ENCODE data around the gene RBM34.
"Not testable (repeated sequence)": the region's sequence is repeated elsewhere in the genome, so short reads cannot be mapped to it uniquely, and the experiment has no call there.

RBM34 gene

DNA sequence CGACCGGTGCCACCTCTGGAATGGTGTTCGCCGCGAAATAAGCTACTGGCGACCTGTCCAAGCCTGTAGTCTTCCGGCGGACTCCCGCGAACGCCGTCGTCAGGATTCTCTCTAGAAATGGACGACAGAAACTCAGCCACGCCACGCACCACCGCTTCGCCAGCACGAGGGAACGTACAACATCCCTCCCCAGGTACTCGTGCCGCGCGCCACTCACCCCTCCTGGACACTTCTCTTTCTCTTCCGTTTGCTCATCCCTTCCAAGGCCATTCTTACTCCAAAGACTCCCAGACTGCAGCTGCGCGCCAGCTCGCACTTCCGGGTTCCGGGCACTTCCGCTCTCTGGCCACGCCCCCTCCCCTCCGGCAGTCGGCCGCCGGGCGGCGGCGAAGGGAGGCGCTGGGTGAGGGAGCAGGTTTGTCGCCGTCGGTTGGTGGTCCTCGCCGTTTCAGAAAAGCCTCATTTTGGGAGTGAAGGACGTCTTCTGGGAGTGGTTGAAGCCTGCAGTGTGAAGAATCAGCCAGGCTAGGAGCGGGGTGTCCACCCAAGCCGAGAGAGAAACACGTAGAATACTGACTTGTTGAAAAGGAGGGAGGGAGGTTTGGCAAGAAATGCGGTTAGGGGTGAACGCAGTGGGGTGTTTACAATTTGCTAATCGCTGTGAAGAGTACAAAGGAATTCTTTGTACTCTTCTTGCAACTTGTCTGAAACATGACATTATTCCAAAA lies at the start of gene RBM34:
Gene RBM34, minus strand, starts transcription at position 294 of the 728 bp plus-strand sequence. Its CDS starts 24 bp downstream, at position 270.
- DNase-seq (ENCODE audit: low spot score), result peak; percentile 90
- in situ Hi-C loops (cut with MboI; ENCODE audit: low pct_unique_long_range_greater_than_20kb, low sequenced_read_pairs, unreplicated experiment), result no loop called here
- TF ChIP-seq, protein P1, sequence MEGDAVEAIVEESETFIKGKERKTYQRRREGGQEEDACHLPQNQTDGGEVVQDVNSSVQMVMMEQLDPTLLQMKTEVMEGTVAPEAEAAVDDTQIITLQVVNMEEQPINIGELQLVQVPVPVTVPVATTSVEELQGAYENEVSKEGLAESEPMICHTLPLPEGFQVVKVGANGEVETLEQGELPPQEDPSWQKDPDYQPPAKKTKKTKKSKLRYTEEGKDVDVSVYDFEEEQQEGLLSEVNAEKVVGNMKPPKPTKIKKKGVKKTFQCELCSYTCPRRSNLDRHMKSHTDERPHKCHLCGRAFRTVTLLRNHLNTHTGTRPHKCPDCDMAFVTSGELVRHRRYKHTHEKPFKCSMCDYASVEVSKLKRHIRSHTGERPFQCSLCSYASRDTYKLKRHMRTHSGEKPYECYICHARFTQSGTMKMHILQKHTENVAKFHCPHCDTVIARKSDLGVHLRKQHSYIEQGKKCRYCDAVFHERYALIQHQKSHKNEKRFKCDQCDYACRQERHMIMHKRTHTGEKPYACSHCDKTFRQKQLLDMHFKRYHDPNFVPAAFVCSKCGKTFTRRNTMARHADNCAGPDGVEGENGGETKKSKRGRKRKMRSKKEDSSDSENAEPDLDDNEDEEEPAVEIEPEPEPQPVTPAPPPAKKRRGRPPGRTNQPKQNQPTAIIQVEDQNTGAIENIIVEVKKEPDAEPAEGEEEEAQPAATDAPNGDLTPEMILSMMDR (IDR thresholded peaks at IDR 0.05; ENCODE audit: extremely low read depth, insufficient read depth, missing control alignments), result no peak

GRCh38 chr1:235207209-235207565 lies 46.1 kb upstream of the RBM34 start:
- TF ChIP-seq, protein P1 (IDR thresholded peaks at IDR 0.05; ENCODE audit: extremely low read depth, insufficient read depth, missing control alignments), result no peak
- in situ Hi-C loops (cut with MboI; ENCODE audit: low pct_unique_long_range_greater_than_20kb, low sequenced_read_pairs, unreplicated experiment), result no loop called here
- no peak for DNase-seq (ENCODE audit: low spot score)

DNA sequence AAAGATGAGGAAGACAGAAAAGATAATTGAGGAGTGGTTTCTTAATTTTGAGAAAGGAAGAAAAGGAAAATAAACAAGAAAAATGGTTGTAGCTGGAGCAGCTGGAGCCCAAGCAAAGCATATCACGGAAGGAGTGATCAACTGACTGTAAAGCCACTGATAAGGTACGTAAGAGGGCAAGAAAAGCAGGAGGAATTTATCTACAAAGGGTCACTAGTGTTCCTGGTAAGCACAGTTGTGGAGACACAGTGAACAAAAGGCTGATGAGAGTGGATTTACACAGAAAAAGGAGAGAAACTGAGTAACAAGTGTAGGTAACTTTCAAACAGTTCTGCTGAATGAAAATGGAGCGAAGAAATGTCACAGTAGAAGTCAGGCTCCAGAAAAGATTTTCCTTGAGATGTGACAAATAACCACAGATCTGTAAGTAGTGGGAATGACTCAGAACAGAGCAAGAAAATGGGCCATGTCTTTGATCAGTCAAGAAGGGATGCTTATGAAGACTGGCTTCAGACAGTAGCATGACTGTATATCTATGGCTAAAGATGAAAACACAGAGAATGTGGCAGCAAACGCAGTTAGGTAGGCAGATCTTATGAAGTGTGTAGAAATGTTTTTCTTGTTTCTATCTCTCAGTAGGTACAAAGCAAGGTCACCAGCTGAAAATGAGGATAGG lies 45.6 kb upstream of the RBM34 start:
- in situ Hi-C loops (cut with MboI; ENCODE audit: low pct_unique_long_range_greater_than_20kb, low sequenced_read_pairs, unreplicated experiment), result no loop called here
- DNase-seq (ENCODE audit: low spot score), result peak; percentile 16
- TF ChIP-seq, protein P1 (IDR thresholded peaks at IDR 0.05; ENCODE audit: extremely low read depth, insufficient read depth, missing control alignments), result no peak

DNA sequence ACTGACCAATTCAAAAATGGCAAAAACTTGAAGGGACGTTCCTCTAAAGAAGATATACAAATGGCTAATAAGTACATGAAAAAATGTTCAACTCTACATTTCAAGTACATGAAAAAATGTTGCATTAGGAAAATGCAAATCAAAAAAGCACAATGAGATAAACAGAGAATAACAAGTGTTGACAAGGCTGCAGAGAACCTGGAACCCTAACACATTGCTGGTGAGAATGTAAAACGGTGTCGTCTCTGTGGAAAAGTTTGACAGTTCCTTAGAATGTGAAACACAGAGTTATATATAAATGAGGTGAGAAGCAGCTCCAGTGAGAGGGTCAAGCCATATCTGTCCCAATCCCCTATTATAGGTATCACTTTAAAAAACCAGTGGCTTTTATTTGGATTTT lies 44.6 kb upstream of the RBM34 start:
- in situ Hi-C loops (cut with MboI; ENCODE audit: low pct_unique_long_range_greater_than_20kb, low sequenced_read_pairs, unreplicated experiment), result no loop called here
- no peak for DNase-seq (ENCODE audit: low spot score)
- TF ChIP-seq, protein P1 (IDR thresholded peaks at IDR 0.05; ENCODE audit: extremely low read depth, insufficient read depth, missing control alignments), result no peak

GRCh38 chr1:235203428-235203827 lies 42.4 kb upstream of the RBM34 start:
- in situ Hi-C loops (cut with MboI; ENCODE audit: low pct_unique_long_range_greater_than_20kb, low sequenced_read_pairs, unreplicated experiment), result no loop called here
- TF ChIP-seq, protein P1 (IDR thresholded peaks at IDR 0.05; ENCODE audit: extremely low read depth, insufficient read depth, missing control alignments), result no peak
- DNase-seq (ENCODE audit: low spot score), result no peak

DNA sequence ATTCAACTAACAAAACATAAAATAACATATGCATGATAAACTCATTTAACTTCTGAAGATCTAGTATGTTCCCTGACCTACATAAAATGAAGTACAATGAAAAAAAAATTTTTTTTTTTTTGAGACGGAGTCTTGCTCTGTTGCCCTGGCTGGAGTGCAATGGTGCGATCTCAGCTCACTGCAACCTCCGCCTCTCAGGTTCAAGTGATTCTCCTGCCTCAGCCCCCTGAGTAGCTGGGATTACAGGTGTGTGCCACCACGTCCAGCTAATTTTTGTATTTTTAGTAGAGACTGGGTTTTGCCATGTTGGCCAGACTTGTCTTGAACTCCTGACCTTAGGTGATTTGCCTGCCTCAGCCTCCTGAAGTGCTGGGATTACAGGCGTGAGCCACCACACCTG lies 41.4 kb upstream of the RBM34 start:
- DNase-seq (ENCODE audit: low spot score); in situ Hi-C loops (cut with MboI; ENCODE audit: low pct_unique_long_range_greater_than_20kb, low sequenced_read_pairs, unreplicated experiment): not testable (repeated sequence)

GRCh38 chr1:235199441-235199840 lies 38.4 kb upstream of the RBM34 start:
- in situ Hi-C loops (cut with MboI; ENCODE audit: low pct_unique_long_range_greater_than_20kb, low sequenced_read_pairs, unreplicated experiment), result no loop called here
- DNase-seq (ENCODE audit: low spot score), result no peak
- TF ChIP-seq, protein P1 (IDR thresholded peaks at IDR 0.05; ENCODE audit: extremely low read depth, insufficient read depth, missing control alignments), result peak; percentile 7

All from GM13977 (cell line).